SK-N-SH (cell line): ENCODE data around the gene RBM12. TPM values are rescaled to one million over a fixed set of nuclear protein-coding genes. Genes with fewer than 3 reads are reported as not detected.

ENCODE experiments used
- CTCF ChIA-PET: fragments of 300-600, 350-600 bp; formaldehyde crosslinking; extraction: SDS; loops from one replicate; lab custom pipeline; 2021; lab: Yijun Ruan, JAX
- POLR2A ChIA-PET: fragments of 350-600 bp; sonication (Branson Sonifier 250); formaldehyde crosslinking; extraction: SDS; loops from one replicate; lab custom pipeline; 2020; ENCODE audit warnings: antibody characterized with exemption, inconsistent platforms; lab: Yijun Ruan, JAX
- DNase-seq: peaks from one replicate; pipeline ENCODE4 v3.0.0; 2012
- H2AFZ ChIP-seq: fragments of 200-600 bp; sonication (generic); 2 replicates; pipeline ENCODE4 v1.8.1; 2016; ENCODE audit warnings: antibody characterized with exemption, mild to moderate bottlenecking, low read depth
- H3F3A ChIP-seq: fragments of 200-600 bp; sonication (generic); replicated peaks from 2 replicates; pipeline ENCODE3; 2016; ENCODE audit warnings: antibody characterized with exemption, mild to moderate bottlenecking; ENCODE audit not compliant: insufficient read depth
- H3K27ac ChIP-seq, 2 experiments: fragments of 200-500 bp in 1 of 2; fragments of 200-600 bp in 1 of 2; sonication (Bioruptor generic) in 1 of 2; sonication (generic), shearing (Covaris generic) in 1 of 2; 2 replicates each; pipeline versions ENCODE4 v1.5.1 to v1.6.1; 2014 to 2016; ENCODE audit warnings: low read depth in 2 of 2, inconsistent platforms in 1 of 2, low read length in 1 of 2, mild to moderate bottlenecking in 1 of 2, mixed read lengths in 1 of 2
- H3K27me3 ChIP-seq: fragments of 200-600 bp; sonication (generic), shearing (Covaris generic); 2 replicates; pipeline ENCODE4 v1.6.1; 2016; ENCODE audit warnings: mixed run types; ENCODE audit not compliant: insufficient read depth
- H3K36me3 ChIP-seq, 2 experiments: fragments of 200-500 bp in 1 of 2; fragments of 200-600 bp in 1 of 2; sonication (Bioruptor generic) in 1 of 2; sonication (generic) in 1 of 2; replicated peaks in 1 of 2; 2 replicates each; pipeline versions ENCODE3 to v1.5.1; 2014 to 2016; ENCODE audit warnings: low read length in 1 of 2, mild to moderate bottlenecking in 1 of 2; ENCODE audit not compliant: insufficient read depth in 2 of 2, control insufficient read depth in 1 of 2
- H3K4me1 ChIP-seq, 2 experiments: fragments of 200-500 bp in 1 of 2; fragments of 200-600 bp in 1 of 2; sonication (Bioruptor generic) in 1 of 2; sonication (generic), shearing (Covaris generic) in 1 of 2; 2 replicates each; pipeline versions ENCODE4 v1.5.1 to v1.6.1; 2014 to 2016; ENCODE audit warnings: low read depth in 1 of 2, low read length in 1 of 2, mixed run types in 1 of 2; ENCODE audit not compliant: insufficient read depth in 2 of 2, control insufficient read depth in 1 of 2
- H3K4me2 ChIP-seq: fragments of 200-600 bp; sonication (generic), shearing (Covaris generic); 2 replicates; pipeline ENCODE4 v1.6.1; 2017; ENCODE audit warnings: mixed run types
- H3K4me3 ChIP-seq, 2 experiments: fragments of 200-500 bp in 1 of 2; fragments of 200-600 bp in 1 of 2; sonication (Bioruptor generic) in 1 of 2; sonication (generic), shearing (Covaris generic) in 1 of 2; 2 replicates each; pipeline versions ENCODE4 v1.5.1 to v1.8.1; 2014 to 2016; ENCODE audit warnings: low read depth in 2 of 2, inconsistent platforms in 1 of 2, low read length in 1 of 2, mild to moderate bottlenecking in 1 of 2, mixed read lengths in 1 of 2, moderate library complexity in 1 of 2
- H3K79me2 ChIP-seq: fragments of 200-600 bp; sonication (generic); 2 replicates; pipeline ENCODE4 v1.8.1; 2017; ENCODE audit warnings: mild to moderate bottlenecking; ENCODE audit not compliant: insufficient read depth
- H3K9ac ChIP-seq: fragments of 200-600 bp; sonication (generic); 2 replicates; pipeline ENCODE4 v1.6.1; 2017; ENCODE audit warnings: mixed run types
- H3K9me2 ChIP-seq: fragments of 200-600 bp; sonication (generic); 2 replicates; pipeline ENCODE4 v1.6.1; 2017; ENCODE audit warnings: mixed run types
- H3K9me3 ChIP-seq: fragments of 200-600 bp; sonication (generic); 2 replicates; pipeline ENCODE4 v1.6.1; 2017; ENCODE audit warnings: mixed run types, mild to moderate bottlenecking, moderate library complexity
- H4K20me1 ChIP-seq: fragments of 200-600 bp; sonication (generic); 2 replicates; pipeline ENCODE4 v1.6.1; 2017; ENCODE audit warnings: mild to moderate bottlenecking, mixed run types; ENCODE audit not compliant: insufficient read depth
- MEF2A ChIP-seq: IDR thresholded peaks from 2 replicates; pipeline ENCODE4 v1.4.0; 2012; ENCODE audit warnings: low read depth, borderline replicate concordance
- MXI1 ChIP-seq: IDR thresholded peaks from 2 replicates; pipeline ENCODE4 v1.6.1; 2012; ENCODE audit warnings: mild to moderate bottlenecking, low read depth, low read length, improper control_type of control experiment
- NRF1 ChIP-seq: IDR thresholded peaks from 2 replicates; pipeline ENCODE4 v1.6.1; 2012; ENCODE audit warnings: low read depth, mild to moderate bottlenecking, low read length
- PBX3 ChIP-seq: IDR thresholded peaks from 2 replicates; pipeline ENCODE4; 2012
- SIN3A ChIP-seq: IDR thresholded peaks from 2 replicates; pipeline ENCODE4 v1.6.1; 2012; ENCODE audit warnings: low read depth, mild to moderate bottlenecking, low read length, moderate library complexity, borderline replicate concordance
- WGBS: methylation state at CpG from one replicate; pipeline ENCODE4 v1.1.6; 2017; ENCODE audit warnings: low lambda C conversion rate; 5-methylcytosine and 5-hydroxymethylcytosine counted together
- polyA plus RNA-seq, 3 experiments: library from polyadenylated mRNA; depleted of rRNA; stranded (reverse); fragments of >200 nt; gene quantifications; 2 replicates each; pipeline ENCODE4 v1.2.3, GENCODE V29; 2012

Gene RBM12
- polyA plus RNA-seq, 1 of the 3 experiments (the other 2 are of a cell fraction) = 41.9 TPM

DNA sequence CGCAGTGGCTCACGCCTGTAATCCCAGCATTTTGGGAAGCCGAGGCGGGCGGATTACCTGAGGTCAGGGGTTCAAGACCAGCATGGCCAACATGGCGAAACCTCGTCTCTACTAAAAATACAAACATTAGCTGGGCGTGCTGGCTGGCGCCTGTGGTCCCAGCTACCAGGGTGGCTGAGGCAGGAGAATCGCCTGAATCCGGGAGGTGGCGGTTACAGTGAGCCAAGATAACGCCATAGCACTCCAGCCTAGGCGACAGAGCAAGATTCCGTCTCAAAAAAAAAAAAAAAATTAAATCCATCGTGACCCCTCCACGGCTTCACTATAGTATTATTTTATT is 1.2 kb upstream of the RBM12 start:
- H3K9me3 ChIP-seq = no peaks in the 10 kb centered on the region
- no peak overlapping the region for H2AFZ ChIP-seq
- peaks cover 21 to 26% of the 10 kb centered on the region in 2 experiments for H3K36me3 ChIP-seq
- H3K4me3 ChIP-seq = no peak overlapping the region
- no peak for DNase-seq
- H4K20me1 ChIP-seq = peaks cover 32% of the 10 kb centered on the region
- ChIA-PET CTCF (interaction anchor here (0.8 kb wide), 1 partner anchor 47 kb away, joined by 3 read pairs; no protein-coding TSS in a partner anchor), POLR2A (no interaction called here)
- H3K27me3 ChIP-seq = no peaks in the 10 kb centered on the region
- no peak overlapping the region for H3K9ac ChIP-seq
- 98% methylated on average over 17 of the region's 17 CpGs for WGBS
- H3K79me2 ChIP-seq = peaks cover 39% of the 10 kb centered on the region
- TF ChIP-seq PBX3 = no peak
- no peak for TF ChIP-seq NRF1
- no peak for TF ChIP-seq MEF2A
- peaks cover 14% of the 10 kb centered on the region for H3F3A ChIP-seq
- no peak overlapping the region for H3K4me2 ChIP-seq
- H3K4me1 ChIP-seq = peaks cover 9 to 10% of the 10 kb centered on the region in 2 experiments; a peak in 2 of 4 replicates
- H3K9me2 ChIP-seq = no peaks in the 10 kb centered on the region
- no peak overlapping the region for H3K27ac ChIP-seq

GRCh38 chr20:35663516-35664465 is 909 bp downstream of the RBM12 start:
- CTCF ChIA-PET = interaction anchor here (0.9 to 2.2 kb wide), 5 partner anchors 15 to 327 kb away, joined by 3 to 15 read pairs (median 5); partner anchors contain the start of genes NFS1 and ROMO1
- TF ChIP-seq MXI1 (peak; percentile 94), SIN3A (0 out of 2 replicates have a peak, but pooled peaks have one; percentile 27), PBX3 (no peak)
- POLR2A ChIA-PET = interaction anchor here (0.9 to 2.3 kb wide), 5 partner anchors 22 to 291 kb away, joined by 3 to 33 read pairs (median 5); partner anchors contain the start of genes RBM39, SCAND1 and SPAG4

More at GRCh38 chr20:35663516-35664465, 909 bp downstream of the RBM12 start:
- Histone ChIP-seq H4K20me1 (peaks cover 53% of the 10 kb centered on the region), H3K9me2 (no peaks in the 10 kb centered on the region), H3F3A (peaks cover 26% of the 10 kb centered on the region), H3K27ac (peak overlapping the region; percentile 94 to 95), H3K27me3 (no peaks in the 10 kb centered on the region), H3K9me3 (no peaks in the 10 kb centered on the region), H3K79me2 (peaks cover 60% of the 10 kb centered on the region), H2AFZ (peak overlapping the region; percentile 98; the same call in 1 of the 2 replicates), H3K9ac (peak overlapping the region; percentile 98), H3K36me3 (peaks cover 8% of the 10 kb centered on the region in 2 experiments), H3K4me2 (peak overlapping the region; percentile 97), H3K4me3 (peak overlapping the region; percentile 78 to 83), H3K4me1 (peaks cover 10 to 13% of the 10 kb centered on the region in 2 experiments; a peak in 2 of 4 replicates)
- WGBS = 2% methylated on average over 27 of the region's 28 CpGs
- DNase-seq = peak; percentile 59
